ENCODE measurements around the gene TRIAP1.

DNA sequence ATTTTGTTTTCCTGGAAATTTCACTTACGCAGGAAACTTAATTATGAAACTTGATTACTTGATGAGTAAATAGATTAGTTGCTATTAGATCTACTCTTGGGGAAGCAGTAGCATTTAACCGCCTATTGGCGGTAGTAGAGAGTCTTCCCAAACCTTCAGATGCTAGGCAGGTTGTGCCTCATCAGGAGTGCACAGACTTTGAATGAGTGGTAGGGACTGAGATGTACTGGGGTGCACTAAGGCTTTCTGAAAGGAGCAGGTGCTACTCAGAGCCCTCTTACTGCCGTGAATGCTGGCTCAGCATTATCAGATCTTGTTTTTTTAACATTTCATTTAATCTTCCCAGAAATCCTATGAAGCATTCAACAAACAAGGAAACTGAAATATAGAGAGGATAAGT, 7.8 kb upstream of the TRIAP1 start:
- TF ChIP-seq, protein P1, sequence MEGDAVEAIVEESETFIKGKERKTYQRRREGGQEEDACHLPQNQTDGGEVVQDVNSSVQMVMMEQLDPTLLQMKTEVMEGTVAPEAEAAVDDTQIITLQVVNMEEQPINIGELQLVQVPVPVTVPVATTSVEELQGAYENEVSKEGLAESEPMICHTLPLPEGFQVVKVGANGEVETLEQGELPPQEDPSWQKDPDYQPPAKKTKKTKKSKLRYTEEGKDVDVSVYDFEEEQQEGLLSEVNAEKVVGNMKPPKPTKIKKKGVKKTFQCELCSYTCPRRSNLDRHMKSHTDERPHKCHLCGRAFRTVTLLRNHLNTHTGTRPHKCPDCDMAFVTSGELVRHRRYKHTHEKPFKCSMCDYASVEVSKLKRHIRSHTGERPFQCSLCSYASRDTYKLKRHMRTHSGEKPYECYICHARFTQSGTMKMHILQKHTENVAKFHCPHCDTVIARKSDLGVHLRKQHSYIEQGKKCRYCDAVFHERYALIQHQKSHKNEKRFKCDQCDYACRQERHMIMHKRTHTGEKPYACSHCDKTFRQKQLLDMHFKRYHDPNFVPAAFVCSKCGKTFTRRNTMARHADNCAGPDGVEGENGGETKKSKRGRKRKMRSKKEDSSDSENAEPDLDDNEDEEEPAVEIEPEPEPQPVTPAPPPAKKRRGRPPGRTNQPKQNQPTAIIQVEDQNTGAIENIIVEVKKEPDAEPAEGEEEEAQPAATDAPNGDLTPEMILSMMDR (IDR thresholded peaks at IDR 0.05): no peak
- no peak for TF ChIP-seq POLR2A (IDR thresholded peaks at IDR 0.05)
